CD4-positive, alpha-beta memory T cell (primary cell): ENCODE measurements around the gene COBLL1. TPM values are rescaled to one million over a fixed set of nuclear protein-coding genes. Genes with fewer than 3 reads are reported as not detected.

Experiments
- CTCF ChIA-PET: fragments of 350-600 bp; sonication (Branson Sonifier 250); formaldehyde crosslinking; loops from one replicate; lab custom pipeline; 2021; ENCODE audit warnings: inconsistent platforms; ENCODE audit not compliant: partially characterized antibody; lab: Charles Lee
- POLR2A ChIA-PET: fragments of 350-600 bp; sonication (Branson Sonifier 250); formaldehyde crosslinking; loops from one replicate; lab custom pipeline; 2021; ENCODE audit not compliant: partially characterized antibody; lab: Charles Lee
- DNase-seq, 5 donors: peaks; one replicate each; pipeline versions ENCODE4 v3.0.0 to v3.0.0-alpha.2; 2020 to 2022; ENCODE audit warnings: mixed read lengths in 1 of 5
- H3K27ac ChIP-seq: one replicate; pipeline ENCODE4 v1.7.0; 2013; ENCODE audit warnings: low read depth, low read length
- H3K27me3 ChIP-seq: 2 replicates; pipeline ENCODE4 v1.7.0; 2013; ENCODE audit warnings: mild to moderate bottlenecking, low read length, moderate library complexity; ENCODE audit not compliant: insufficient read depth
- H3K36me3 ChIP-seq: 2 replicates; pipeline ENCODE4 v1.7.0; 2013; ENCODE audit warnings: mild to moderate bottlenecking, low read length, moderate library complexity; ENCODE audit not compliant: insufficient read depth
- H3K4me1 ChIP-seq: 2 replicates; pipeline ENCODE4 v1.7.0; 2013; ENCODE audit warnings: mild to moderate bottlenecking, low read length, moderate library complexity; ENCODE audit not compliant: insufficient read depth
- H3K4me3 ChIP-seq, 2 donors: one replicate each; pipeline ENCODE4 v1.7.0; 2013; ENCODE audit warnings: low read length in 2 of 2, mild to moderate bottlenecking in 1 of 2
- H3K9me3 ChIP-seq, 2 donors: one replicate each; pipeline ENCODE4 v1.7.0; 2013; ENCODE audit warnings: low read length in 2 of 2, control low read depth in 1 of 2; ENCODE audit not compliant: control insufficient read depth in 1 of 2
- H3K27ac Mint-ChIP-seq, 7 donors: one replicate each; pipeline ENCODE4 v1.8.0; 2020 to 2021; ENCODE audit warnings: mixed read lengths in 7 of 7, mild to moderate bottlenecking in 6 of 7, inconsistent platforms in 3 of 7, moderate library complexity in 3 of 7
- H3K27me3 Mint-ChIP-seq, 2 donors: one replicate each; pipeline ENCODE4 v1.8.0; 2020 to 2021; ENCODE audit warnings: mixed read lengths in 2 of 2
- H3K36me3 Mint-ChIP-seq, 2 donors: one replicate each; pipeline ENCODE4 v1.8.0; 2020 to 2021; ENCODE audit warnings: mixed read lengths in 2 of 2, inconsistent platforms in 1 of 2, mild to moderate bottlenecking in 1 of 2
- H3K4me1 Mint-ChIP-seq, 4 donors: one replicate each; pipeline ENCODE4 v1.8.0; 2020 to 2021; ENCODE audit warnings: mixed read lengths in 4 of 4, mild to moderate bottlenecking in 1 of 4
- H3K4me3 Mint-ChIP-seq, 8 donors: one replicate each; pipeline ENCODE4 v1.8.0; 2020 to 2021; ENCODE audit warnings: mixed read lengths in 8 of 8, mild to moderate bottlenecking in 7 of 8, moderate library complexity in 6 of 8, inconsistent platforms in 3 of 8
- H3K9me3 Mint-ChIP-seq, 8 donors: one replicate each; pipeline ENCODE4 v1.8.0; 2020 to 2021; ENCODE audit warnings: mixed read lengths in 8 of 8, mild to moderate bottlenecking in 5 of 8, inconsistent platforms in 3 of 8, moderate library complexity in 1 of 8
- intact Hi-C: fragments of 100-400 bp; cut with micrococcal nuclease; formaldehyde crosslinking; loops from one replicate; pipeline ENCODE4 v1.15.1; 2023
- polyA plus RNA-seq, 2 donors: library from polyadenylated mRNA; unstranded; fragments of 300-500 nt; fragmentation: Illumina TruSeq; gene quantifications; one replicate each; pipeline ENCODE4 v1.2.3, GENCODE V29; 2021
- total RNA-seq, 2 experiments: library from RNA; stranded (reverse); gene quantifications; one replicate each; pipeline ENCODE4 v1.2.3, GENCODE V29; 2021

COBLL1 gene
- total and polyA plus RNA-seq, 4 experiments from 2014 or later, result 0.42 TPM; not detected in 3

DNA sequence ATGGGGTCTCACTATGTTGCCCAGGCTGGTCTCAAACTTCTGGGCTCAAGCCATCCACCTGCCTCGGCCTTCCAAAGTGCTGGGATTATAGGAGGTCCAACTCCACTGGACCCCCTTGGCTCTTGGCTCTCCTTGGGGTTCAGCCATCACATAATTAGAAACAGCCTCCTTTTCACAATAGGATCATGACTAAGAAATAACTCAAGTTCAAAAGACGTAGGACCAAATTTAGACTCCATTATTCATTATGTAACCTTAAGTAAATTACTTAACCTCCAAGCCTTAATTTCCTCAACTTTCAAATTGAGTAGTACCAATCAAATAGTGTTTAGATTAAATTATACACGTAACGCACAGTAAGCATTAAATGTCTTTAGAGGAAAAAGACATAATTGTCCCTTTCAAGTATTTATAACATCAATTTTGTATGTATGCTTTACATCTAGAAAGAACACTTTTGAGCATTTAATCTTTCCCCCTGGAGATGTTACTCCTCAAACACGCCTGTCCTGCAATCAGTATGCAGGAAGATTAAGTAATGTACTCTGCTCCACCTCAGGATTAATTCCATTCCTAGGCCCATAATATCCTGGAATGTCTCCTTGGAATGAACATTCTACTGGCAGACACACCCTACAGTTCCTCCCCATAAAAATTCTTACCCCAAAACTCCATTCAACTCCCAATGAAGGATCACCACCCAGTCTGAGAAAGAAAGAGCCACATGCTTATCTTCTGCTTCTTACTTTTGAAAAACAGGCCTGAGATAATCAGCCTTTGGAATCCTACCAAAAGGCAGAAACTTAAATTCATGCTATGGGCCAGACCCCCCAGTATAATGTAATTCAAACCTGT, 49.1 kb downstream of the COBLL1 start:
- no peak overlapping the region for H3K27ac Mint-ChIP-seq
- DNase-seq, result no peak
- H3K27ac ChIP-seq, result no peak overlapping the region
- no peak overlapping the region for H3K4me3 ChIP-seq
- H3K4me1 Mint-ChIP-seq, result no peaks in the 10 kb centered on the region
- ChIA-PET CTCF (no interaction called here), POLR2A (no interaction called here)
- H3K9me3 Mint-ChIP-seq, result peaks cover 0 to 5% (median 0%) of the 10 kb centered on the region in 8 donors
- H3K27me3 ChIP-seq, result no peaks in the 10 kb centered on the region
- no peak overlapping the region for H3K4me3 Mint-ChIP-seq
- intact Hi-C loops, result no loop called here
- H3K36me3 Mint-ChIP-seq, result no peaks in the 10 kb centered on the region
- no peaks in the 10 kb centered on the region for H3K4me1 ChIP-seq
- H3K9me3 ChIP-seq, result no peaks in the 10 kb centered on the region
- H3K27me3 Mint-ChIP-seq, result peaks cover 0 to 4% of the 10 kb centered on the region in 2 donors
- H3K36me3 ChIP-seq, result no peaks in the 10 kb centered on the region

DNA sequence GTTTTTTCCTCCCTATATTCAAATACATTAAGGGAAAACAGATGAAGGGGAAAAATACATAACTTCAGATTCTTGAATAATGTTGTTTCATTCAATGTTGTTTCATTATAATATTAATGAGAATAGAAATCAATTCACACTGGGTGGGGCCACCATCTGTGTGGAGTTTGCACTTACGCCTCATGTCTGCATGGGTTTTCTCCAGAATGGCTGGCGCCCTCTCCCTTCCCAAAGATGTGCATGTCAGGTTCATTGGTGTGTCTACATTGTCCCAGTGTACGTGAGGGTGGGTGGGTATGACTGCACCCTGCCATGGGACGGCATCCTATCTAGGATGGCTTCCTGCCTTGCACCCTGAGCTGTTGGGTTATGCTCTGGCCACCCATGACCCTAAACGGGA, 51.7 kb downstream of the COBLL1 start:
- no peaks in the 10 kb centered on the region for H3K27me3 ChIP-seq
- H3K4me1 ChIP-seq, result no peaks in the 10 kb centered on the region
- ChIA-PET CTCF (no interaction called here), POLR2A (no interaction called here)
- Mint-ChIP-seq H3K27me3 (peaks cover 0 to 4% of the 10 kb centered on the region in 2 donors), H3K4me1 (no peaks in the 10 kb centered on the region), H3K27ac (no peak overlapping the region), H3K4me3 (no peak overlapping the region), H3K36me3 (no peaks in the 10 kb centered on the region), H3K9me3 (peaks cover 0 to 7% (median 0%) of the 10 kb centered on the region in 8 donors)
- no peaks in the 10 kb centered on the region for H3K36me3 ChIP-seq
- H3K9me3 ChIP-seq, result no peaks in the 10 kb centered on the region
- intact Hi-C loops, result no loop called here
- H3K4me3 ChIP-seq, result no peak overlapping the region
- DNase-seq, result no peak
- no peak overlapping the region for H3K27ac ChIP-seq

DNA sequence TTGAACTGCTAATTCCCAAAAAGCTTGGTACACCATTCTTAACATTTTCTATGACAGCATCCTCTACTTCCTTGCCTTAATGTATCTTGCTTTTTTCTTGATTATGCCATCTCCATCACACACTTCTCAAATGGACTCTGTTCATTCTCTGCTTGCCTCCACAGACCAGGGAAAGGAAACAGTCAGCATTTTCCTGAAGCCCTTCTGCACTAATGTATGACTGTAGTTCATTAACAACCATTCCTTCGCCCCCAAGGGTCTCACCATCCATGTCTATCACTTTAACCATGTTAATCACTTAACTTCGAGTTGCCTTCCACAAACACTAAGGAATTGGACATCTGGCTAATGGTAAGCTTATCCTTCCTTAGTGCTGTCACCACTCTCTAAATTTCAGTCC, 54.8 kb downstream of the COBLL1 start:
- H3K4me3 ChIP-seq, result no peak overlapping the region
- H3K27me3 ChIP-seq, result no peaks in the 10 kb centered on the region
- peaks cover 0 to 7% (median 0%) of the 10 kb centered on the region in 8 donors for H3K9me3 Mint-ChIP-seq
- ChIA-PET CTCF (no interaction called here), POLR2A (no interaction called here)
- no peaks in the 10 kb centered on the region for H3K36me3 Mint-ChIP-seq
- H3K27ac ChIP-seq, result no peak overlapping the region
- no peaks in the 10 kb centered on the region for H3K9me3 ChIP-seq
- H3K4me3 Mint-ChIP-seq, result no peak overlapping the region
- no peak overlapping the region for H3K27ac Mint-ChIP-seq
- intact Hi-C loops, result no loop called here
- no peaks in the 10 kb centered on the region for H3K36me3 ChIP-seq
- DNase-seq, result no peak
- H3K4me1 ChIP-seq, result no peaks in the 10 kb centered on the region
- H3K27me3 Mint-ChIP-seq, result peaks cover 0 to 4% of the 10 kb centered on the region in 2 donors
- H3K4me1 Mint-ChIP-seq, result no peaks in the 10 kb centered on the region

DNA sequence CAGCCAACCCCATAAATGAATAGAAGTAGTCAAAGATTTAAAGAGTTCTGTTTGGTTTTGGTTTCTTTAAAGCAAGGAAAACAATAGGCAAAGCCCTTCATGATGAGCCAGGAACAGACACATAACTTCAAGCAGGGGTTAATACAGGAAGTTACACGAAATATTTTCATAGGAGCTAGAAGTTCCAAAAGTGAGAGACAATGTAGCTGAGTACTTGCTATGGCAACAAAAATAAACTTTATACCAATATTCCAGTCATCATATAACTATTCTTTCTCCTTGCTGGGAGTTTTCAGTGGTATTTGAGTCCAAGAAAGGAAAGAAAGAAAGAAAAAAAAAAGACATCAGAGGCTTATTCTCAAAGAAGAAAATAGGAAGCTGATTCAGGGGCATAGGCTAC, 56.2 kb downstream of the COBLL1 start:
- CTCF ChIA-PET, result no interaction called here
- Histone ChIP-seq H3K9me3 (no peaks in the 10 kb centered on the region), H3K36me3 (no peaks in the 10 kb centered on the region), H3K27me3 (no peaks in the 10 kb centered on the region), H3K4me3 (no peak overlapping the region), H3K4me1 (no peaks in the 10 kb centered on the region), H3K27ac (no peak overlapping the region)
- no peak for DNase-seq
- Mint-ChIP-seq H3K4me3 (no peak overlapping the region), H3K27me3 (peaks cover 0 to 4% of the 10 kb centered on the region in 2 donors), H3K27ac (no peak overlapping the region), H3K4me1 (no peaks in the 10 kb centered on the region), H3K36me3 (no peaks in the 10 kb centered on the region), H3K9me3 (peaks cover 0 to 7% (median 0%) of the 10 kb centered on the region in 8 donors)
- POLR2A ChIA-PET, result no interaction called here
- intact Hi-C loops, result no loop called here

DNA sequence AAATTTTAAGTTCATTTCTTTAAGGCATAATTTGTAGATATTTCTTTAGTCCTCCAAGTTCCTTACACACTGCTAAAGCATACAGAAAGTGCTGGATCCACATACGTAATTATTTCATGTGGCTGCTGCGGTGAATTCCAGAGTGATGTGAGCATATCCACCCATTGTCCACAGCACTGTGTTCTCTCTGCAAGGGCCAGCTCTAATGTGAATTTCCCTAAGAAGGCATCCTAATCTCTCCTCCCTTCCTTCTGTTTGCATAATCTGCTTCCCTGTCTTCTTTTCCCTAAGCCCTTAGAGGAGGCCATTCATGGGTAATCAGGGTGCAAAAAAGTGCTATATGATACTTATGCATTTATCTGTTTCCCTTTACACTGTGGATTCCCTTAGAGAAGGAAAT, 57.2 kb downstream of the COBLL1 start:
- H3K27ac Mint-ChIP-seq, result no peak overlapping the region
- H3K27me3 Mint-ChIP-seq, result peaks cover 0 to 4% of the 10 kb centered on the region in 2 donors
- CTCF ChIA-PET, result no interaction called here
- H3K36me3 Mint-ChIP-seq, result no peaks in the 10 kb centered on the region
- no peak overlapping the region for H3K27ac ChIP-seq
- POLR2A ChIA-PET, result no interaction called here
- no peaks in the 10 kb centered on the region for H3K36me3 ChIP-seq
- H3K4me1 Mint-ChIP-seq, result no peaks in the 10 kb centered on the region
- H3K27me3 ChIP-seq, result no peaks in the 10 kb centered on the region
- no peak for DNase-seq
- no peaks in the 10 kb centered on the region for H3K9me3 ChIP-seq
- intact Hi-C loops, result no loop called here
- peaks cover 0 to 7% (median 0%) of the 10 kb centered on the region in 8 donors for H3K9me3 Mint-ChIP-seq
- no peak overlapping the region for H3K4me3 Mint-ChIP-seq
- no peaks in the 10 kb centered on the region for H3K4me1 ChIP-seq
- H3K4me3 ChIP-seq, result no peak overlapping the region

DNA sequence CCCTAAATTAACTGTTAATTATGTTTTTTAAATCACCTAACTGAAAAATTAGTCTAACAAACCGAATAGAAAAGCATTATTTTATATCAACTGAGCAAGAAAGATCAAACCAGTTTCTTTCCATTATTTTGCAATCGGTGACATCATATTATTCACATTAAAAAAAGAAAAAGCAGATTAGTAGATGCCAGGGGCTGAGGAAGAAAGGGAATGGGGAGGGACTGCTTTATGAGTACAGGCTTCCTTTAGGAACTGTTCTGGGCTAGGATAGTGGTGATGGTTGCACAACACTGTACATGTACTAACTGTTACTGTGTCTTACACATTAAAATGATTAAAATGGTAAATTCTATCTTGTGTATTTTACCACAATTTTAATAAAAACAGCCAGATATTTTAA, 59.3 kb downstream of the COBLL1 start:
- no peaks in the 10 kb centered on the region for H3K4me1 ChIP-seq
- CTCF ChIA-PET, result no interaction called here

DNA sequence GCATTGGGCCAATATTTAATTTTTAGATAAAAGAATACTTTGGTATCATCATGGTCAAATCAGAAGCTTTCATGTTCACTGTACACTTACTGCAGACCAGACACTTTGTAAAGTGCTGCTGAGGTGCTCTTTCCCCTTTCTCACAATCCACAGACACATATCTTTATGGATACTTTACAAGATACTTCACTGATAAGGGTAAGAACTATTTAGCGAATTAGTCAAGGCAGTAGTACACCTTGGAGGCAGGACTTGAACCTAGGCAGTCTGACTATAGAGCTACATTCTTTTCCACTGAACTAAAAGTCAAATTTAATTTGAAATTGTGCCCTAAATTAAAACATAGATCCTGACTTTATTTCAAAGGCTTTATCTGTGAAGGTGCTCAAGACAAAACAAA, 60.2 kb downstream of the COBLL1 start:
- Mint-ChIP-seq H3K4me1 (no peaks in the 10 kb centered on the region), H3K36me3 (no peaks in the 10 kb centered on the region), H3K27me3 (no peaks in the 10 kb centered on the region), H3K9me3 (peaks cover 0 to 5% (median 2%) of the 10 kb centered on the region in 8 donors), H3K4me3 (no peak overlapping the region), H3K27ac (no peak overlapping the region)
- CTCF ChIA-PET, result no interaction called here
- no peak for DNase-seq
- intact Hi-C loops, result no loop called here
- Histone ChIP-seq H3K27me3 (no peaks in the 10 kb centered on the region), H3K4me3 (no peak overlapping the region), H3K36me3 (no peaks in the 10 kb centered on the region), H3K27ac (no peak overlapping the region), H3K9me3 (no peaks in the 10 kb centered on the region), H3K4me1 (no peaks in the 10 kb centered on the region)
- POLR2A ChIA-PET, result no interaction called here

More for the DNA sequence above, 59.3 kb downstream of the COBLL1 start:
- H3K27ac Mint-ChIP-seq, result no peak overlapping the region
- no peaks in the 10 kb centered on the region for H3K36me3 Mint-ChIP-seq
- peaks cover 0 to 7% (median 2%) of the 10 kb centered on the region in 8 donors for H3K9me3 Mint-ChIP-seq
- H3K27me3 Mint-ChIP-seq, result no peaks in the 10 kb centered on the region
- Histone ChIP-seq H3K36me3 (no peaks in the 10 kb centered on the region), H3K9me3 (no peaks in the 10 kb centered on the region), H3K27me3 (no peaks in the 10 kb centered on the region), H3K4me3 (no peak overlapping the region), H3K27ac (no peak overlapping the region)
- POLR2A ChIA-PET, result no interaction called here
- no peak for DNase-seq
- intact Hi-C loops, result no loop called here
- no peak overlapping the region for H3K4me3 Mint-ChIP-seq
- no peaks in the 10 kb centered on the region for H3K4me1 Mint-ChIP-seq
